ENCODE measurements around the gene SRC.

DNA sequence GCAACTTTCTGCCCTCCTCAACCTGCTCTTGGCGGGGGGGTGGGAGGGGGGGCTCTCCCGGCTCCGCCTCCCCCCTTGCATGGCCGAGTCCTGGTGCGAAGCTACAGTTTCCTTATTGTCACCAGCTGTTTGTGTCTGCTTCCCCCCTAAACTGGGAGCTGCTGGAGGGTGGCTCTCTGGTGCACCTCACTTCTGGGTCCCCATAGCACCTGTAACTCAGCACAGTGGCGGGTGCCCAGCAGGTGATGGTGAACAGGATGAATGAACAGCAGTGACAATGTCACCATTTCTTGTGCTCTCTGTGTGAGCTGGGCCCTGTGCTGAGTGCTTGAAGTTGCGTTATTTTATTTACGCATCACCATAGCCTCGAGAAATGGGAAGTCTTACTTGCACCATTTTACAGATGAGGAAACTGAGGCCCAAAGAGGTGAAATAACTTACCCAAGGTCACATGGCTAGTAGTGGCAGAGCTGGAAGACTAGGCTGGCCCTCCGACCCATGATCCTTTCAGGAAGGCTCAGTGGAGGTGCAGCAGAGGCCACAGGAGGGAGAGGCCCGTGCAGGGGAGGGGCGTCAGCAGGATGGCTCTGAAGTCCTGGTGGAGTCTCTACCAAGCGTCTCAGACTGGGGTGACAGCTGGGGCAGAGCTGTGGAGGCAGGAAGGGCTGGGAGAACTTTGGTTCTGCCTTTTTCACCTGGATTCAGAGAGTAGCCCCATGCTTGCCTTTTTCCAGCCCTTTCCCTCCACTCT is 41.8 kb downstream of the SRC start:
- TF ChIP-seq EZH2 (IDR thresholded peaks at IDR 0.05) (no peak), POLR2AphosphoS5 (IDR thresholded peaks at IDR 0.05; ENCODE audit: borderline replicate concordance, low read depth, low read length) (no peak), FOXP2 (optimal IDR thresholded peaks at IDR 0.05; ENCODE audit: control extremely low read depth, extremely low read length, insufficient read depth) (no peak)
